ENCODE results near the gene LMAN2.
A peak's percentile ranks its signal among the peaks of the same experiment; 100 is the strongest.
"Not testable (repeated sequence)": the region's sequence is repeated elsewhere in the genome, so short reads cannot be mapped to it uniquely, and the experiment has no call there.

The LMAN2 gene

DNA sequence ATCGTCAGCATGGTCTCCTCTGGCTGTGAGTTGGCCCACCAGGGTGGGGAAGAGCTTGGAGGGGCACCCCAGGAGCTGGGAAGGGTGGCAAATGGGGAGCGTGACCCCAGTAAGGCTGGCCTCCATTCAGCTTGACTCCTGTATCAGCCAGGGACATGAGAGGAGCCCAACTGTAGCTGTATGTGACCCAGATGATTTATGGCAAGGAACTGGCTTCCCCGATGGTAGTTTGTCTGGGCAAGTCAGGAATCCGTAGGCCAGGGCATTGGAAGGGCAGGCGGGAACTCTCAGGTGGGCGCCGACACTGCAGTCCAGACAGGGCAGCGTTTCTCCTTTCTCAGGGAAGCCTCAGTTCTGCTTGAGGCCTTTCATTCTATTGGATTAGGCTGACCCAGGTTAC lies 35.1 kb upstream of the LMAN2 start:
- Mint-ChIP-seq H3K4me1 (ENCODE audit: low read depth) (peaks cover 33% of the 10 kb centered on the region), H3K9me3 (no peaks in the 10 kb centered on the region), H3K27me3 (ENCODE audit: low read depth) (no peaks in the 10 kb centered on the region), H3K27ac (no peak overlapping the region), H3K36me3 (ENCODE audit: low read depth) (no peaks in the 10 kb centered on the region), H3K4me3 (no peak overlapping the region)

DNA sequence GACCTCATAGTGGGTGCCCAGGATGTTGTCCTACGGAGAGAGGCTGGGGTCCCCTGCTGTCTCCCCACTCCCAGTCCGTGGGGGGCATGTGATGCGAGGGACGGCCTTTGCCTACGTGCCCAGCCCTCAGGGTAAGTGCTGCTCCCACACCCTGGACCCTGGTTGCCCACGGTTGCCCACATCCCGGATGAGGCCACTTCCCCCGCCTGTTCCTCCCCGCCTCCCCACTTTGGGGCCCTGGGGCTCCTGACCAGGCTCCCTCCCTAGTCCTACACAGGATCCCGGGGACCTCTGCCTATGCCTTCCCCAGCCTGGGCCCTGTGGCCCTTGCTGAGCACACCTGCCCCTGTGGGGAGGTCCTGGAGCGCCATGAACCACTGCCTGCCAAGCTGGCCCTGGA lies 34.3 kb upstream of the LMAN2 start:
- Mint-ChIP-seq H3K27ac (no peak overlapping the region), H3K9me3 (no peaks in the 10 kb centered on the region), H3K36me3 (ENCODE audit: low read depth) (no peaks in the 10 kb centered on the region), H3K4me1 (ENCODE audit: low read depth) (peaks cover 28% of the 10 kb centered on the region), H3K27me3 (ENCODE audit: low read depth) (no peaks in the 10 kb centered on the region), H3K4me3 (no peak overlapping the region)

DNA sequence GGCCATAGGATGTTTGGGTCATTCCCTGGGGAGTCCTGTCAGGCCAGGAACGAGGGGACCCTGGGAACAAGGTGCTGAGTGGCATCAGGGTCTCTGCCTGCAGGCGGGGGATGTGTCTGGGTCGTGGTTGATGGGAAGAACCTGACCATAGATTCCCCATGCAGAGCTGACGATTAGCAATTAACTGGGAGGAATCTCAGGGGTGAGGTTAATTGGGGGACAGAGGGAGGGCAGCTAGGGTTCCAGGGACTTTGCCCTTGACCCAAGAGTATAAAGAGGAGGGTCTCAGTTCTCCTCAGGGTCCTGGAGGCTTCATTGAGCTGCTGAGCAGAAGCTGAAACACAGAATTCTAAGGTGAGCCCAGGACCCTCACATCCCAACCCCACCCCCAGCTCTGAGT lies 32.7 kb upstream of the LMAN2 start, which contains the start of gene SLC34A1:
Gene SLC34A1 (plus strand): TSS at position 301 of the 400 bp plus-strand sequence. CDS start 1,308 bp downstream, outside the sequence.
- Mint-ChIP-seq H3K9me3 (no peaks in the 10 kb centered on the region), H3K27me3 (ENCODE audit: low read depth) (no peaks in the 10 kb centered on the region), H3K4me3 (no peak within 1 kb of the TSS), H3K27ac (no peak within 1 kb of the TSS), H3K36me3 (ENCODE audit: low read depth) (no peaks in the 10 kb centered on the region), H3K4me1 (ENCODE audit: low read depth) (peaks cover 22% of the 10 kb centered on the region)

DNA sequence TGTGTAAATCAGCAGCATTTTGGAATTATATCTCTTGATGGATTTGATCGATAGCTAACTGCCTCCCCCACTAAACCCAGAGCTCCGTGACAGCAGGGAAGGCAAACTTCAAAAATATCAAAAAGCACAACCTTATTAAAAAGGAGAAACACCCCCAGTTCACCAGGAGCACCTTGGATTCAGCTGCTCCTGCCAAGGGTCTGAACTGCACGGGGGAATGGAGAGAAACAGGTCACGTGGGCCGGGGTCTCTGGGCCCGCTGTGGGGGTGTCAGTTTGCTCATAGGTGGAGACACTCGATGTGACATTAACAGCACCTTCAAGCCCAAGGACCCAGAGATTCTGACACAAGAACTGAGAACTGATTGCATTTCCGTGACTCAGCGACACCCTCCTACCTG lies 31.7 kb upstream of the LMAN2 start:
- H3K9me3 Mint-ChIP-seq: no peaks in the 10 kb centered on the region
- peaks cover 14% of the 10 kb centered on the region for H3K4me1 Mint-ChIP-seq (ENCODE audit: low read depth)
- no peak overlapping the region for H3K4me3 Mint-ChIP-seq

DNA sequence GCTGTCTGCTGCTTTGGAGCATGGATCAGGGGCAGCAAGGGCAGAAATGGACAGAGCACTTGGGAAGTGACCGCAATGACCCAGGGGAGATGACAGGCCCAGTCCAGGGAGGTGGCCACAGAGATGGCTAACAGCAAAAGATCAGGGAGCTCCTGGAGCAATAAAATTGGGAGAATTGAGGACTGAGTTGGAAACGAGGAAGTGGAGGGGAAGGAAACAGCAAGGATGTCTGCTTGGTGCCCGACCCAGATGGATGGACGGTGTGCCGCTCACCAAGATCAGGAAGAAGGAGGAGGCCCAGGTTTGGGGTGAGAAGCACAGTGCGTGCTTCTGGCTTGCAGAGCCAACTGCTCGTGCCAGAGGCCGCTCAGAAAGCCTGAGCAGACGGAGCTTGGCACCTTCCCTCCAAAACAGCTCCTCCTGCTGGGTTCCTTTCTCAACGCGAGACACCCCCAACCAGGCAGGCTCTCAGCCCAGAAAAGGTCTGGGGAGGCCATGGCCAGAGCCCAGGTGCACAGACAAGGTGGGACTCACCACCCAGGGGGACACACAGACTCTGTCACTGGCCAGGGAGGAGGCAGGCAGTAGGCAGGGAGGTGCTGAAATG lies 31.1 kb upstream of the LMAN2 start:
- H3K36me3 Mint-ChIP-seq (ENCODE audit: low read depth): no peaks in the 10 kb centered on the region
- H3K4me3 Mint-ChIP-seq: no peak overlapping the region
- H3K9me3 Mint-ChIP-seq: no peaks in the 10 kb centered on the region
- H3K27ac Mint-ChIP-seq: peak overlapping the region; percentile 52
- H3K4me1 Mint-ChIP-seq (ENCODE audit: low read depth): peaks cover 14% of the 10 kb centered on the region
- no peaks in the 10 kb centered on the region for H3K27me3 Mint-ChIP-seq (ENCODE audit: low read depth)

More for the DNA sequence above, 31.7 kb upstream of the LMAN2 start:
- no peak overlapping the region for H3K27ac Mint-ChIP-seq
- H3K36me3 Mint-ChIP-seq (ENCODE audit: low read depth): no peaks in the 10 kb centered on the region
- no peaks in the 10 kb centered on the region for H3K27me3 Mint-ChIP-seq (ENCODE audit: low read depth)

DNA sequence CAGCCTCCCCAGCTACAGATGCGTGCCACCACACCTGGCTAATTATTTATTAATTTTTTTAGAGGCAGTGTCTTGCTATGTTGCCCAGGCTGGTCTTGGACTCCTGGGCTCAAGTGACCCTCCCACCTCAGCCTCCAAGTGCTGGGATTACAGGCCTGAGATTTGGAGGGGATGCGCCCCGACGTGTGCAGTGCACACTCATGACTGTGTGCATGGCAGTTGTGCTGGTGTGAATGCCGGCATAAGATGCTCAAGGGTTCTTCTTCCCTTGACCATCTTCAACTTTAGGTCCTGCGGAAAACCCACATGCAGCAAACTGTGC lies 29.3 kb upstream of the LMAN2 start:
- no peak overlapping the region for H3K4me3 Mint-ChIP-seq
- no peak overlapping the region for H3K27ac Mint-ChIP-seq
- no peaks in the 10 kb centered on the region for H3K27me3 Mint-ChIP-seq (ENCODE audit: low read depth)
- H3K4me1 Mint-ChIP-seq (ENCODE audit: low read depth): peaks cover 14% of the 10 kb centered on the region
- no peaks in the 10 kb centered on the region for H3K9me3 Mint-ChIP-seq
- no peaks in the 10 kb centered on the region for H3K36me3 Mint-ChIP-seq (ENCODE audit: low read depth)

DNA sequence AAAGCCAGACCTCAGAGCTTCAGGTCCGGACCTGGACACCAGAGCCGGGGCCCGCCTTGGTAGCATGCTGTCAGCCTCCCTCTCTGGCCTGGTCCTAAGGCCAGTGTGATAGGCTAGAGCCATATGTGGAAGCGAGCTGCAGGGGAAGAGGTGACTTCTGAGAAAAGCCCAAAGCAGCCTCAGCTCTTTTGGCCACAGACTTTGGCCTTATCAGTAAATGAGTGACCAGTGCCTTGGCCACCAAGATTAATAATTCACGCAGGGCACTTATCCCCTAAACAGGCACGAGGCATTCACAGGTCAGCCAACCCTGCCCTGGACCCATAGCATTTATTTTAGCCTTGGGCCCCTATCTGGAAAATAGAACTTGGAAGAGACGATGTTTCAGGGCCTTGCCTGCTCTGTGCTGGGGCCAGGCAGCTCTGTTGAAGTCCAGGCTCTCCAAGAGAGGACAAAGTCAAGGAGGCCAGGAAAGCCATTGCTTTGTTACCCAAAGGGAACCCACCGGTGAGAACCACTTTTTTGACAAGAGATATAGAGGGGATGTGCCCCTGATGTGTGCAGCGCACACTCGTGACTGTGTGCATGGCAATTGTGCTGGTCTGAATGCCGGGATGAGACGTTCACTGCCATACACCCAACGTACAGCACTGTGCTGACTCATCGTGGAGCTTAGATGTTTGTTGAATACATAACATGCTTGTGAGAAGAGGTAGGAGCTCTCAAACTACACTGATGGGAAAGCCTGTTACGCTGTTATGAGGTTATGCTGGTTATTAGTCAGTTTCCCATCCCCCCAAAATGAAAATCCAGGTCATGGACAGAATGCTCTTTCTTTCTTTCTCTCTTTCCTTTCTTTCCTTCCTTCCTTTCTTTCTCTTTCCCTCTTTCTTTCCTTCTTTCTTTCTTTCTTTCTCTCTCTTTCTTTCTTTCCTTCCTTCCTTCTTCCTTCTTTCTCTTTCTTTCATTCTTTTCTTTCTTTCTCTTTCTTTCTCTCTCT lies 27.7 kb upstream of the LMAN2 start:
- H3K4me1 Mint-ChIP-seq (ENCODE audit: low read depth): peaks cover 17% of the 10 kb centered on the region
- H3K27ac Mint-ChIP-seq: peak overlapping the region; percentile 6
- H3K36me3 Mint-ChIP-seq (ENCODE audit: low read depth): peaks cover 5% of the 10 kb centered on the region
- H3K4me3 Mint-ChIP-seq: no peak overlapping the region
- no peaks in the 10 kb centered on the region for H3K9me3 Mint-ChIP-seq
- H3K27me3 Mint-ChIP-seq (ENCODE audit: low read depth): no peaks in the 10 kb centered on the region

DNA sequence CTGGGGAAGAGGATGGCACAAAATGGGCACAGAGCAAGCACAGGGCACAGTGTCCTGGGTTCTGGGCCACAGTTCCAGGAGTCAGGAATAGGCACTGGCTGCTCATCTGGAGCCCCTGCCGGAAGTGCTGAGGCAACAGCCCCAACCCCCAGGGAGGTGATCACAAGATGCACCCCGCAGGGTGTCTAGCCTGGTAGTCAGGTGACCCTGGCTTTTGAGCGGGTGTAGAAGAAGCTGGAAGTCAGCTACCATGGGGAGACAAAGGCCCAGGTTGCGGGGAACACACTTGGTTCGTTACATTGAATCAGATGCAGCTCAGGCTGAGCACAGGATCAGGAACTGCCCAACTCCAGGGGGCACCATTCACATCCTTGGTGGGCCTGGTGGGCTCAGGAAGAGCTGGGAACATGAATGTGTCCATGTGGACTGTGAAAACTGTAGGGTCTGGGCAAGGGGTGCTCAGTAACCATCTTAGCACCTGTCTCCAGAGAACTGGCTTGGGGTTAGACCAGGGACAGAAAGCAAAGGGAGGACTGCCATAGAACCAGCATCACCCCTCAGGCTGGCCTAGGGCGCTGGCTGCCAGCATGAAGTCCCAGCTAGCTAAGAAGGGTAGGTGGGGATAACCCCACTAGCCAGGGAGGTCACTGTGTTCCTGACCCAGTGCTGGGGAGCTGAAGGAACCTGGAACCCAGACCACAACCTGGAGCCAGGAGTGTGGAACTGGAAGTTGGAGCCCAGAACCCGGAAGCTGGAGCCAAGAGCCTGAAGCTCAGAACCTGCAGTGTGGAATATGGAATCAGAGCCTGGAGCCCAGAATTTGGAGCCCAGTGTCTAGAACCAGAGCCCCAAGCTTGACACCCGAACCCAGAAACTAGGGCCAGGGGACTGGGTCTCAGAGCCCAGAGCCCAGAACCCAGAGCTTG lies 26.6 kb upstream of the LMAN2 start:
- no peaks in the 10 kb centered on the region for H3K9me3 Mint-ChIP-seq
- H3K36me3 Mint-ChIP-seq (ENCODE audit: low read depth): peaks cover 11% of the 10 kb centered on the region
- peaks cover 24% of the 10 kb centered on the region for H3K4me1 Mint-ChIP-seq (ENCODE audit: low read depth)
- no peak overlapping the region for H3K4me3 Mint-ChIP-seq
- H3K27me3 Mint-ChIP-seq (ENCODE audit: low read depth): no peaks in the 10 kb centered on the region
- H3K27ac Mint-ChIP-seq: no peak overlapping the region

DNA sequence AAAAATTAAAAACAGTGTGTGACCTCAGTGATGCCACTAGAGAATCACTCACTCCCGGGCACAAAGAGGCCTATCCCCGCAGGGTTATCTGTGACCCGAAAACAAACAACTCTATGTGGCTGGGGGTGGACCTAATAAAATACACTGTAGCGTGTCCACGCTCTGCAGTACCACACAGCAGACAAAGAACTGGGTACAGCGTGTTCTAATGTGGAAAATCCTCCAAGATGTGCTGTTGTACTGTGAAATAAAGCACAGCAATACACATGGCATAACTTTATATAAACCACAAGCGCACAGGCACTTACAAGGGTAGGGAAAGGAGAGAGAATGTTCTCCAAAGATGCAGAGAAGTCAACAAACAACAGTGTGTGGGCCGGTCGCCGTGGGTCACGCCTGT lies 24.6 kb upstream of the LMAN2 start:
- Mint-ChIP-seq H3K4me1 (ENCODE audit: low read depth) (peaks cover 39% of the 10 kb centered on the region), H3K36me3 (ENCODE audit: low read depth) (peaks cover 18% of the 10 kb centered on the region), H3K4me3 (no peak overlapping the region), H3K9me3 (no peaks in the 10 kb centered on the region), H3K27ac (no peak overlapping the region), H3K27me3 (ENCODE audit: low read depth) (no peaks in the 10 kb centered on the region)

DNA sequence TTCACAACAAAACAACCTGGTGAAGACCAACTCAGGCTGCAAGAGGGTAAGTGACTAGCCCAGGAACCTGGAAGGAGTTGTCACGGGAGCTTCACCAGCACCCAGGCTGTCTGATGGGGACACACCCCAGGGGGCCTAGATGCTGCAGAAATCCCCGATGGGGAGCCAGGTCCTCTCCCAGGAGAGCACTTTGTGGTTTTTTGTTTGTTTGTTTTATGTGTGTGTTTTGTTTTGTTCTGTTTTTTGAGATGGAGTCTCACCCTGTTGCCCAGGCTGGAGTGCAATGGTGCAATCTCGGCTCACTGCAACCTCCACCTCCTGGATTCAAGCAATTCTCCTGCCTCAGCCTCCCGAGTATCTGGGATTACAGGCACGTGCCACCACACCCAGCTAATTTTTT lies 24.0 kb upstream of the LMAN2 start:
- H3K4me3 Mint-ChIP-seq; H3K27ac Mint-ChIP-seq; H3K27me3 Mint-ChIP-seq (ENCODE audit: low read depth); H3K9me3 Mint-ChIP-seq: not testable (repeated sequence)
- Mint-ChIP-seq H3K4me1 (ENCODE audit: low read depth) (peaks cover 39% of the 10 kb centered on the region), H3K36me3 (ENCODE audit: low read depth) (peaks cover 19% of the 10 kb centered on the region)

DNA sequence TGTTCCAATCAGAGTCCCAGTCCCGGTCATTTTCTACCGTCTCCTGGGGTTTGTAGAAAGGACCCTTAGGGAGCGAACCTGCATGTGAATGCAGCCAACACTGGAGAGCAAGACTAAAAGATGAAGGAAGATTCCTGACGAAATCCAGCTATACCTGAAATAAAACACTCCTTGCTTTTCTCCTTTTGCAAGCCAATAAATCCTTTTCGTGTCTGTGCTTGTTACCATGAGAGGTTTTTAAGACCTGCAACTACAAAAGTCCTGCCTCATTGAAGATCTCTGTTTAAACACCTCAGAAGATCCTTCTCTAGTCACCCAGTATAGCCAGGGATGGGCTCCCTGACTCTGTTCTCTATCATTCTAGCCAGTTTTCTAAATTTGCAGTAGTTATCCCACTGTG lies 22.7 kb upstream of the LMAN2 start:
- H3K9me3 Mint-ChIP-seq: no peaks in the 10 kb centered on the region
- H3K36me3 Mint-ChIP-seq (ENCODE audit: low read depth): peaks cover 24% of the 10 kb centered on the region
- peaks cover 37% of the 10 kb centered on the region for H3K4me1 Mint-ChIP-seq (ENCODE audit: low read depth)
- peak overlapping the region; percentile 36 for H3K27ac Mint-ChIP-seq
- H3K4me3 Mint-ChIP-seq: no peak overlapping the region
- H3K27me3 Mint-ChIP-seq (ENCODE audit: low read depth): no peaks in the 10 kb centered on the region

DNA sequence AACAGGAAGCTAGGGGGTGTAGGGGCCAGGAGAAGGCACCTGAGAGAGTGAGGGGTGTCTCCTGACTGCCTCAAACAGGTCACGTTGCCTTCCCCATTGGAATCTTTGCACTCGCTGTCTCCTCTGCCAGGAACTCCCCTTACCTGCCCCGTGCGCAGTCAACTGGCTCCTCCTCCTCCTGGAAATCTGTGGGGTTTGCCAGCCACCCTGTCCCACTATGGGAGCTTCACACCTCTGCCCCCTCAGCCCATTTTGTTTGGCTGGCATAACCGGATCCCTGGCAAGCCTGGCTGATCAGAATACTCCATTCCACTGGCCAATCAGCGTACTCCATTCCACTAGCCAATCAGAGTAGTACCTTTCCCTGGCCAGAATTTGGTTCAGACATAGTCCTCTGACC lies 22.3 kb upstream of the LMAN2 start:
- H3K4me3 Mint-ChIP-seq: no peak overlapping the region
- H3K36me3 Mint-ChIP-seq (ENCODE audit: low read depth): peaks cover 28% of the 10 kb centered on the region
- peak overlapping the region; percentile 36 for H3K27ac Mint-ChIP-seq
- peaks cover 40% of the 10 kb centered on the region for H3K4me1 Mint-ChIP-seq (ENCODE audit: low read depth)
- no peaks in the 10 kb centered on the region for H3K27me3 Mint-ChIP-seq (ENCODE audit: low read depth)
- H3K9me3 Mint-ChIP-seq: no peaks in the 10 kb centered on the region

DNA sequence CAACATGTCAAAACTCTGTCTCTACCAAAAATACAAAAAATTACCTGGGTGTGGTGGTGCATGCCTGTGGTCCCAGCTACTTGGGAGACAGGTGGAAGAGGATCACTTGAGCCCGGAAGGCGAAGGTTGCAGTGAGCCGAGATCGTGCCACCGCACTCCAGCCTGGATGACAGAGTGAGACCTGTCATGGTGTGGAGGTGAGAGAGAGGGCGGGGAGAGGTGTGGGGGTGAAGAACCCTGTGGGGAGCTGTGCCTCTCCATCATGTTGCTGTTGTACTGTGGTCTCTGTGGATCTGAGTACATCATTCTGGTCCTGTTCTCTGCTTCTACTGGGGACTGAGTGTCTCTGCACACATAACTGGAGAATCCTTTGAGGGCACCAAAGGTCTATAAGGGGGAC lies 21.4 kb upstream of the LMAN2 start:
- H3K27ac Mint-ChIP-seq: peak overlapping the region; percentile 85
- no peaks in the 10 kb centered on the region for H3K9me3 Mint-ChIP-seq
- no peaks in the 10 kb centered on the region for H3K27me3 Mint-ChIP-seq (ENCODE audit: low read depth)
- peaks cover 45% of the 10 kb centered on the region for H3K4me1 Mint-ChIP-seq (ENCODE audit: low read depth)
- H3K36me3 Mint-ChIP-seq (ENCODE audit: low read depth): peaks cover 35% of the 10 kb centered on the region
- H3K4me3 Mint-ChIP-seq: peak overlapping the region; percentile 72
